Measurements from ENCODE around the gene NALCN. TPM values are rescaled to one million over a fixed set of nuclear protein-coding genes. Genes with fewer than 3 reads are reported as not detected.
A peak's percentile ranks its signal among the peaks of the same experiment; 100 is the strongest.

Gene NALCN
- total and polyA plus RNA-seq, 2 experiments from 2014 or later: 0.50 to 0.87 TPM

- no peaks in the 10 kb centered on the region for H3F3A ChIP-seq (replicated peaks; ENCODE audit: low read depth)
- no peak overlapping the region for H3K4me2 ChIP-seq
- Mint-ChIP-seq H3K36me3 (ENCODE audit: low read depth) (no peaks in the 10 kb centered on the region), H3K4me3 (no peak overlapping the region), H3K27ac (no peak overlapping the region), H3K4me1 (peaks cover 3% of the 10 kb centered on the region; the same call in 2 of the 3 replicates), H3K9me3 (no peaks in the 10 kb centered on the region), H3K27me3 (ENCODE audit: insufficient read depth, low read depth, poor library complexity) (no peaks in the 10 kb centered on the region)
- H3K4me3 ChIP-seq: no peak overlapping the region
- H2AFZ ChIP-seq: peak overlapping the region; percentile 61
- no peaks in the 10 kb centered on the region for H4K20me1 ChIP-seq (replicated peaks; ENCODE audit: insufficient read depth)
- ATAC-seq: no peak; the same call in 2 of the 3 replicates
- TF ChIP-seq STAT1 (IDR thresholded peaks at IDR 0.05; ENCODE audit: unreplicated experiment) (no peak), EZH2phosphoT487 (IDR thresholded peaks at IDR 0.05; ENCODE audit: unreplicated experiment) (no peak), EZH2 (IDR thresholded peaks at IDR 0.05; ENCODE audit: low read depth, unreplicated experiment) (no peak), ZNF331 (CRISPR knock-in tag; IDR thresholded peaks at IDR 0.05; ENCODE audit: low read depth) (no peak), POLR2AphosphoS5 (IDR thresholded peaks at IDR 0.05; ENCODE audit: low read depth) (no peak), ZNF114 (CRISPR knock-in tag; IDR thresholded peaks at IDR 0.05) (no peak), NANOG (IDR thresholded peaks at IDR 0.05; ENCODE audit: borderline replicate concordance) (no peak), REST (IDR thresholded peaks at IDR 0.05; ENCODE audit: unreplicated experiment) (no peak), CTCF (conservative IDR thresholded peaks at IDR 0.05; ENCODE audit: low read depth in 2 of 2) (no peak), ZNF462 (CRISPR knock-in tag; IDR thresholded peaks at IDR 0.05) (no peak), ETS1 (IDR thresholded peaks at IDR 0.05) (no peak), JUNB (IDR thresholded peaks at IDR 0.05; ENCODE audit: unreplicated experiment) (no peak), CREB1 (CRISPR knock-in tag; IDR thresholded peaks at IDR 0.05; ENCODE audit: low read depth) (no peak)
- H3K9me2 ChIP-seq (ENCODE audit: insufficient read depth): no peaks in the 10 kb centered on the region
- H3K27me3 ChIP-seq (ENCODE audit: insufficient read depth): no peaks in the 10 kb centered on the region
- no peaks in the 10 kb centered on the region for H3K36me3 ChIP-seq (ENCODE audit: insufficient read depth)
- H3K79me2 ChIP-seq (replicated peaks; ENCODE audit: insufficient read depth): no peaks in the 10 kb centered on the region
- no peak for DNase-seq (ENCODE audit: low spot score)
- H3K27ac ChIP-seq (ENCODE audit: low read depth): no peak overlapping the region
- H3K4me1 ChIP-seq (ENCODE audit: insufficient read depth): no peaks in the 10 kb centered on the region
These were observed 90.9 kb downstream of the NALCN start for GRCh38 chr13:101325423-101325822.
